Measurements from ENCODE around the gene ESCO1.
"Not testable (repeated sequence)": the region's sequence is repeated elsewhere in the genome, so short reads cannot be mapped to it uniquely, and the experiment has no call there.

ESCO1 gene, protein sequence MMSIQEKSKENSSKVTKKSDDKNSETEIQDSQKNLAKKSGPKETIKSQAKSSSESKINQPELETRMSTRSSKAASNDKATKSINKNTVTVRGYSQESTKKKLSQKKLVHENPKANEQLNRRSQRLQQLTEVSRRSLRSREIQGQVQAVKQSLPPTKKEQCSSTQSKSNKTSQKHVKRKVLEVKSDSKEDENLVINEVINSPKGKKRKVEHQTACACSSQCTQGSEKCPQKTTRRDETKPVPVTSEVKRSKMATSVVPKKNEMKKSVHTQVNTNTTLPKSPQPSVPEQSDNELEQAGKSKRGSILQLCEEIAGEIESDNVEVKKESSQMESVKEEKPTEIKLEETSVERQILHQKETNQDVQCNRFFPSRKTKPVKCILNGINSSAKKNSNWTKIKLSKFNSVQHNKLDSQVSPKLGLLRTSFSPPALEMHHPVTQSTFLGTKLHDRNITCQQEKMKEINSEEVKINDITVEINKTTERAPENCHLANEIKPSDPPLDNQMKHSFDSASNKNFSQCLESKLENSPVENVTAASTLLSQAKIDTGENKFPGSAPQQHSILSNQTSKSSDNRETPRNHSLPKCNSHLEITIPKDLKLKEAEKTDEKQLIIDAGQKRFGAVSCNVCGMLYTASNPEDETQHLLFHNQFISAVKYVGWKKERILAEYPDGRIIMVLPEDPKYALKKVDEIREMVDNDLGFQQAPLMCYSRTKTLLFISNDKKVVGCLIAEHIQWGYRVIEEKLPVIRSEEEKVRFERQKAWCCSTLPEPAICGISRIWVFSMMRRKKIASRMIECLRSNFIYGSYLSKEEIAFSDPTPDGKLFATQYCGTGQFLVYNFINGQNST

GRCh38 chr18:21600526-21601410 lies at the start of gene ESCO1:
TSS of gene ESCO1 (minus strand) at chr18:21600704. CDS start at chr18:21574843, 25,861 bp downstream.
- peak; percentile 82 to 83 for DNase-seq (ENCODE audit: low read depth in 2 of 2)

GRCh38 chr18:21640375-21640774 lies 39.9 kb upstream of the ESCO1 start:
- DNase-seq (ENCODE audit: low read depth in 2 of 2), result not testable (repeated sequence)

DNA sequence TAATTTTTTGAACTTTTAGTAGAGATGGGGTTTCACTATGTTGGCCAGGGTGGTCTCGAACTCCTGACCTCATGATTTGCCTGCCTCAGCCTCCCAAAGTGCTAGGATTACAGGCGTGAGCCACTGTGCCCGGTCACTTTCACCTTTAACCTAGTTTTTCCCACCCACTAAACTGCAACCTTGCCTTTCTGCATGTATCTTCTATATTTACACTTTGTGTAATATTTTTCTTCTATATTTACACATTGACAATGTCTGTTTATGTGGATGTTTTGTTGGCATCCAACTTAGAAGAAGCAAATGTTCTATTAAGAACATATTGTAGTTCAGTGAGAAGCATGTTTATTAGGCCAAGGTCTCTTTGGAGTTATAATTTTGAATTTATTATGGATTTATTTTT lies 38.3 kb upstream of the ESCO1 start:
- no peak for DNase-seq (ENCODE audit: low read depth in 2 of 2)

GRCh38 chr18:21636769-21637168 lies 36.3 kb upstream of the ESCO1 start:
- no peak for DNase-seq (ENCODE audit: low read depth in 2 of 2)

- no peak for DNase-seq (ENCODE audit: low read depth in 2 of 2)
These were observed 34.2 kb upstream of the ESCO1 start for GRCh38 chr18:21634588-21635199.

- no peak for DNase-seq (ENCODE audit: low read depth in 2 of 2)
These were observed 31.9 kb upstream of the ESCO1 start for GRCh38 chr18:21632393-21632792.

- DNase-seq (ENCODE audit: low read depth in 2 of 2), result no peak
These were observed 28.8 kb upstream of the ESCO1 start for GRCh38 chr18:21629089-21629832.

- not testable (repeated sequence) for DNase-seq (ENCODE audit: low read depth in 2 of 2)
These were observed 21.1 kb upstream of the ESCO1 start for GRCh38 chr18:21621640-21622039.

- peak; percentile 82 to 86 for DNase-seq (ENCODE audit: low read depth in 2 of 2)
These were observed 11.9 kb upstream of the ESCO1 start, which contains the start of gene SNRPD1 for GRCh38 chr18:21612125-21613039. TSS of gene SNRPD1 (plus strand) at chr18:21612314. CDS start at chr18:21612430, 116 bp downstream.

- DNase-seq (ENCODE audit: low read depth in 2 of 2), result not testable (repeated sequence)
These were observed 11.1 kb upstream of the ESCO1 start for GRCh38 chr18:21611401-21612124.

- DNase-seq (ENCODE audit: low read depth in 2 of 2), result no peak
These were observed 4.7 kb upstream of the ESCO1 start for GRCh38 chr18:21605213-21605612.

GRCh38 chr18:21604671-21605070 lies 4.2 kb upstream of the ESCO1 start:
- no peak for DNase-seq (ENCODE audit: low read depth in 2 of 2)

- DNase-seq (ENCODE audit: low read depth in 2 of 2), result no peak
These were observed 1.7 kb upstream of the ESCO1 start for GRCh38 chr18:21602299-21602587.

DNA sequence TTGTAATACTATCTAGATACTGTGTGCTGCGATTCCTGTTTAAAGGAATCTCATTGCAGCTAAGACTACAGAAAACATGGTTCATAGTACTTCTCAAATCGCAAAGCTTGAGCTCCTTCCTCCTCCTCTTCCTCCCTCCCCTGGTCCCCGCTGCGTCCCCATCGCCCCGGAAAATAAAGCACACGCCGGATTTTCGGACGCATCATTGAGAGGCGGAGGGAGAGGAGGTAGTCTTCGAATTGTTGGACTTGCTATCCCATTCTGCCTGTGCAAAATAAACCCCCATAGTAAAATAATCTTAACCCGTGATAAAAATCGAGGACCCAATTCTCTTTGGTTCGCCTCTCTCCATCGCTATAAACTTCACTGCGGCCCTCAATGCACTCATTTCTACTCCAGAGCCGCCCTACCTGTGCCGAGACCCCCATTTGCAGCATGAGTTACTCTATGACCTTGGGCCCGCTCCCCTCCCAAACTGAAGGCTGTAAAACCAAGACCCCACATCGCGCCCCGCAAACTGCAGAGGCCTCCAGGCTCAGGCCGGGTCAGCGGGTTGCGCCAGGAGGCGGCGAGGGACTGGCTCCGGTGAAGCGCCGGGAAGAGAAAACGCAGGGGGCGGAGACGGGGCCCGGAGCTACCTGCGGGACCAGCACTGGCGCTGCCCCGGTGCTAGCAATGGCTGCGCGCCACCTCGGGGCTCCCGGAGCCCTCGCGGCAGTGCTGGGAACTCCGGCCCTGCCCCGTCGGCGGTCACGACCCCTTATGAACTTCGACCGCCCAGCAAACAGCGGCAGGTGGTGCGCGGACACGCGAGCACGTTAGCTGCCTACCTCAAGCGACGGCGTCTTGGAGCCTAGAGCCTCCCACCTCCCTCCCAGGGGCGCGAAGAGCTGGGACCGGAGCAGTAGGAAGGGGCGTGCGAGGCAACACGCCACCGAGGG lies 649 bp downstream of the ESCO1 start:
- no peak for DNase-seq (ENCODE audit: low read depth in 2 of 2)

GRCh38 chr18:21598726-21599584 lies 1.5 kb downstream of the ESCO1 start:
- DNase-seq (ENCODE audit: low read depth in 2 of 2), result no peak

DNA sequence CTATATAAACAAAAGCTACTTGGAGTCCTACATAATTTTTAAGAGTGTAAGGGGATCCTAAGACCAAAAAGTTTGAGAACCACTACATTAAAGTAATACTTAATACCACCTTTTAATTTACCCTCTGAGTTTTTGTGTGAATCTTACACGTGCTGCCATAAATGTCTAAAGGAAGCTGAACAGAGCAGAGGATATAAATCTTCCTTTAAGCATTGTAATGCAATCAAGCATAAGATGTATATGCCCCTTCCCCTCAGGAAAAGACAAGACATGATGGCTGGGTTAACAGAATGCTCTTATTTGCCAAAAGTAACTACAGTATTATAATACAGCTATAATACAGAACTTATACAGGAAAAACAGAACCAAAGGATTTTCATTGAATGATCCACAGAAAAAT lies 2.9 kb downstream of the ESCO1 start:
- DNase-seq (ENCODE audit: low read depth in 2 of 2), result no peak

All from stimulated activated CD4-positive, alpha-beta T cell treated with anti-CD3 and anti-CD28 coated beads, Interleukin-1b, Interleukin-23, amount 100 ng/mL, for 4 hours (primary cell).